NCI-H446 (cell line): Measurements from ENCODE around the gene SMG6.

Experiments
- DNase-seq, 2 experiments: peaks; one replicate each; lab custom pipeline; 2025; lab: John Stamatoyannopoulos, UW

SMG6 gene

DNA sequence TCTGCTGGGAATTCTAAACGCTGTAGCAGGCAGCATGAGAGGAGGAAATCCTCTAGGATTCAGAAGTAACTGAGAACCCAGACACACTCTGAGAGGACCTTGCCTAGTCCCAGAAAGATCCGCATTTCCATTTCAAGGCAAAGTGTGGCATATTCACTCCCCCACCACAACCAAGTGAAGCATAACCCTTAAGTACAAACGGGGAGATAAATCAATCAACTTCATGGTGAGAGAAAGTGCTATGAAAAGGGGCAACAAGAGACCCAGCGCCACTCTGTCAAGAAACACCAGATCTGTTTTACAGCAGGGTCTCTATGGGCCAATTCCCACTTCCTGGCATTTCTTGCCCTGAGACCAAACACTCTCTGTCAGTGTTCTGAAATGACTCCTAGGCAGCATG lies 68.3 kb downstream of the SMG6 start:
- DNase-seq, result no peak

DNA sequence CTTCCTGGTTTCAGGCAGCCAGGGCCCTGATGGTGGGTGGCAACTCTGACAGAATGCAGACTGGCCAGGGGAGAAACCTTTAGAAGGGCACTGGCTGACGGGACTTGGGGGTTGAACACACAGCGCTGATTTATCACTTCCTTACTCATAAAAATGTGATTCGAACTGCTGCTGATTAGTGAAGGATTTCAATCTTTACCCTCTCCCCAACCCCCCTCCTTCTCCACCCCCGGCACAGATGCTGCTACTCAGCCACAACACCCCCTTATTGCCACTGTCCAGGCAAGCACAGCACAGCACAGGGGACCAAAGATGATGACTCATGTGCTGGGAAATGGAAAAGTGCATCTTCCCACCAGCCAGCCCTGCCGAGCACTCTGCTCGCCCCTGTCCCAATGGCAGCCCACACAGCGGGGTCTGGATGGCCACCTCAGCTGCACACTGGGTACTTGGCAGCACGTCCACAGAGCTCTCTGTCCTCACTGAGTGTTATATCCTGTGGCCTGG lies 70.1 kb downstream of the SMG6 start:
- no peak for DNase-seq

DNA sequence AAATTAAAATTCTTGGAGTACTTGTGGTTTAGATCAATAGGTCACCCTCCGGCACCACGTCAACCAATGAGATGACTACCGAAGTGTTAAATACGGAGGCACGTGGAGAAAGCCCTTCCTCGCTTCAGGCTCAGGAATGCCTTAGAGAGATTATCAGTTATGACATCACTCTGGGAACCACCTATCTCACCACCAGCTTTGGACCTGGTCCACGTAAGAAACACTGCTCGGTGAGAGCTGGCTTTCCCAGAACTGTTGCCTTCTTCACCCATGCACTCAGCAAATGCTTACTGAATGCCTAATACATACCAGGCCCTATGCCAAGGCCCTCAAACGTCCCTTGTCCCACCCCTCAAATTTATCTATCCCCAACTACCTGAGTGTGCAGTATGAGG lies 71.3 kb downstream of the SMG6 start:
- no peak for DNase-seq

DNA sequence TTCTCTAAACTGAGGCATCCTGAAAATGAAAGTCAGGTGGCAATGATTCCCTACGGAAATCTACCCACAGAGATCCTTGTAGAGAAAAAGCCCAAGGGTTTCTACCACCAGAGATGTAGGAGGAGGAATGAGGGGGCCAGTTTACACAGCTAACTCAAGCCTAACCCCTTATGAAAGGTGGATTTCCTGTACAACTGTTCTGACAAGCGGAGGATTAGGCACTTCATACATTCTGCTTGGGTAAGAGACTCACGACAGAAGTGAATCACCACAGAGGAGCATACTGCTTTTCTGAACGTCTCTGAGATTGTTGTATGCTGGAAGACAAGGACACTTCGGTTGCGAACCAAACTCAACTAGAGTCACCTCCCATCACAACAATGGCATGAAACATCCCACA lies 72.7 kb downstream of the SMG6 start:
- DNase-seq, result no peak

DNA sequence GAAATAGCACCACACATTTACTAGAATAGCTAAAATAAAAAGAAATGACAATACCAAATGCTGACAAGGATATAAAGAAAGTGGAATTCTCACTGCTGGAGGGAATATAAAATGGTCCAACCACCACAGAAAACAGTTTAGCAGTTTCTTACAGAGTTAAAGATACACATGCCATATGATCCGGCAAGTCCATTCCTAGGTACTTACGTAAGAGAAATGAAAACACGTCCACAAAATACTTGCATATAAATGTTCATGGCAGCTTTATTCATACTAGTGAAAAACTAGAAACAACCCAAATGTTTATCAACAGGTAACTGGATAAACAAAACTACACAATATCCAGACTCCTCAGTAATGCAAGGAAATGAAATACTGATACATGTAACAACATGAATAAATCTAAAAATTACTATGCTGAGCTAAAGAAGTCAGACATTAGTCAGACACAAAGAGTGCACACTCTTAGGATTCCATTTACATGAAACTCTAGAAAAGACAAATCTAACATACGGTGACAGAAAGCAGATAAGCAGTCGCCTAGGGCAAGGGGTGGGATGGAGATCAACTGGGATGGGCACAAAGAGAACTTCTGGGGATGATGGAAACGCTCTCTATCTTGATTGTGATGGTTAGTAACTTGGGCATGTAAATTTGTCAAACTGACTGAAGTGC lies 76.4 kb downstream of the SMG6 start:
- no peak for DNase-seq

DNA sequence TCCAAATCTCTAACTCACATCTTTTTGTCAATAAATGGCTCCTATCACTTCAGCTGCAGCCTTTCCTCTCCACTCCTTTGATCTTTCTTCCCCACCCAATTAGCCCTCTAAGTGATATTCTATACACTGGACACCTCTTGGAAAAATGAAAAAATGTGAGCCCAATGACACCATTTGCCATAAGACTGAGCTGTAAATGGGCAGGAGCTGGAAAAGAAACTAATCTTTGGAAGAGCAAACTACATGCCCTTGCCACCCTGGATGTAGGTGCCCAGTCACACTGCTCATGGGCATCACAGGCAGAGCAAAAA lies 80.0 kb downstream of the SMG6 start:
- no peak for DNase-seq

DNA sequence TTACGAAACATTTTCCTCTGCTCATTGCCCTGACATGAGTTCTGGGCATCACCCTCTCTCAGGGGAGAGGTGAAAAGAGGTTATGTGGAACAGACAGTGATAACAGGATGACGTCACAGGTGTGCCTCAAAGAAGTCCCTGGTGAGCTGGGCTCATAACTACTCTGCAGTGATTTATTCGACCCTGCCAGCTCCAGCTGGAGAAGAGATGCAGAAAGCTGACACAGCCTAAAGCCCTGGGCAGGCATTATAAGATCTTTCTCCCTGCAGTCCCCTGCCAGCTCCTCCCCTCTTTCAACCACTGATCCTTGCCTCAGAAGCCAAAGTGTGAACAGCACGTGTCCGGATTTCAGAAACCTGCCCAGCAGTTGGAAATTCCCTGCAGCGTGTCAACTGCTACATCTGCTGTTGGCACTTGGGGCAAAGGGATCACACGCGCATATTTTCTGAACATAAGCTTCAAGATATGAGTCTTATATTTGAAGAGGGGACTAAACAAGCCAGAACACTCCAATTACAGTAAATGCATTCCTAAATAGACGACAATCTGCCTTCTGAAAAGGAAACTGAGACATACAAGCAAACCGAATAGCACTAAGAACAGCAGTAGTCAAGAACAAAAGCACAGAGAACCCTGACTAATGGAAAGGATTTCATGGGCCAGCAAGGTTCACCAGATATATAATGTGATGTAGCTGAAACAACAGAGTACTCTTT lies 80.5 kb downstream of the SMG6 start:
- peak in 1 of 2 experiments; percentile 5 for DNase-seq

DNA sequence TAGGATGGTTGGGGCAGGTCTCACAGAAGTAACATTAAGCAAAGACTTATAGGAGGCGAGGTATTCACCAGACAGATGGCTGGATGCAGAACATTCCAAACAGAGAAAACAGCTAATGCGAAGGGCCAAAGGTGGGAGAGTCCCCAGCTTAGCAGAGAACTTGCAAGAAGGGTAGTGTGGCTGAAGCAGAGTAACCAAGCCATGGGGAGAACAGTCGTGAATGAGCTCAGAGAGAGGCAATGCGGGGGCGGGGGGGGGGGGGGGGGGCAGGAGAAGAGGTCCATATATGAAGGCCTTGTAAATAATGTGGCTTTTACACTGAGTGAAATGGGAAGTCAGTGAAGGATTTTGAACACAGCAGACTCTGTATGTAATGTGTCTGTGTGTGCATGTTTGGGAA lies 81.3 kb downstream of the SMG6 start:
- DNase-seq, result no peak

DNA sequence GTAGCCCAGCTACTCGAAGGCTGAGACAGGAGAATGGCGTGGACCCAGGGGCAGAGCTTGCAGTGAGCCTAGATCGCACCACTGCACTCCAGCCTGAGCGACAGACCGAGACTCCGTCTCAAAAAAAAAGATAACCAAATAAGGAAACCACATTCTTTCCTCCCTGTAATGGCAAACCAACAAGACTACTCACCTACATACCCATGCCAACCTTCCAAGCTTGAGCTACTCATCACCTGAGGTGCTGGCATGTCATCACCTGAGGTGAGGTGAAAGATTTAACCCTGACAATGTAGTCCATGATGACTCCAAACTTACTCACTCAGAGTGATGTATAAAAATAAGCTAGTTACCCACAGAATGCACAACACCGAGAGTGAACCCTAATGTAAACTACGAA lies 85.2 kb downstream of the SMG6 start:
- no peak for DNase-seq

DNA sequence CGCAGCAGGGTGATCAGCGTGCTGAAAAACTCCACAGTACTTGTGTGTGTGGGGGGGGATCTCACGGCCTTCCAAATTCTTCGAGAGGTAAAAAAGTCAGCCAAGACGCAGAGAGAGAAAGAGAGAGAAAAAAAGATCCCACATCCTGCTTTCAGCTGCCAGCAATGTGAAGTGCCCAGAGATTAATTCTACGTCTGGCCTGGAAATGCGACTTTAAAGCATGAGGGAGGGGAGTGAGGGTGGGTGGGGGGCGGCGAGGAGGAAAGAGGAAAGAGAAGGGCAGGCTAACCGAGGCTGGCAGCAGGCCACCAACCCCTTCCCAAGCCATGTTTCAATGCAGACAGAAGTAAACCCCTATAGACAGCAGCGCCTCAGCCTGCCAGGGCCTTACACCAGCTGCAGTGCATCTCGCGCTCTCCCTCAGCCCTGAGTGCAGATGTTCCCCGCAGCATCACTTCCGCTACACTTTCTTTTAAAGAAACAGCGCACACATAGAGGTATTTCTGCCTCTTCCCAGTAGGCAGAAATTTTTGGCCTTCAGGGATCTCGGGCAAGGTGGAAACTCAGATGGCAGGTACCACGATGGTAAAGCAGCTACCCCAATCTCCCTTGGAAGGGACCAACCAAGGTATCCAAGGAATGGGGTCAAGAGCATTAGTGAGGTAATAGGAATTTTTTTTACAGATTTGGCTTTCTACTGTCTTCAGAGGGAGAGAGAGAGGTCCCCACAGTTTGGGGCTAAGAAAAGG lies 87.8 kb downstream of the SMG6 start:
- no peak for DNase-seq

DNA sequence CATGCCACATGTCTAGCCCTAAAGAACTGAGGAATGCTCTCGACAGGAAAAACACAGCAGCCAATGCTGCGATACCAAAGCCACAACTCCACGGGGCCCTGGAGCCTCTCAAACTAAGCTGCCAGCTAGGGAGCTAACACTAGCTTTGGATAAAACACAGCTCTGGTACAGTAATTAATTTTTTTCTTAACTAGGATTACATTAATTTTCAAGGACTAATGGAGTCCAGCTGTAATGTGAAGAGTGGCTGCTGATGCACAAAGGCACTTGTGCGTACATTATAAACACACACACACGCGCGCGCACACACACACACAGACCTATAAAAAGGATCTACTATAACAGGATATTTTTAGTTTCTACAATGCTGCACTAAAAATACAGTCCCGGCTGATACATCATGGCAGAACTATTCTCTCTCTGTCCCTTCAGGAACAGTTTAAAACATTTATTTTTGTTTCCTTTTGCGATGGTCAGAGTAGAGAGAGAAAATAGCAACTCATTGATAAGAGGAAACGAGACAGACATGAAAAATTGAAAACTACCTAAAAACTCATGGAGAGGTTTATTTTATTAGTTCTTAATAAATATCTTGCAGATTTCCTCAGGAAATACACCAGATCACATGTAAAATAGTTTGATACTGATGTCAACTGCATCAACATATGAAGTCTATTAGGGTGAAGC lies 88.5 kb downstream of the SMG6 start:
- DNase-seq, result no peak

DNA sequence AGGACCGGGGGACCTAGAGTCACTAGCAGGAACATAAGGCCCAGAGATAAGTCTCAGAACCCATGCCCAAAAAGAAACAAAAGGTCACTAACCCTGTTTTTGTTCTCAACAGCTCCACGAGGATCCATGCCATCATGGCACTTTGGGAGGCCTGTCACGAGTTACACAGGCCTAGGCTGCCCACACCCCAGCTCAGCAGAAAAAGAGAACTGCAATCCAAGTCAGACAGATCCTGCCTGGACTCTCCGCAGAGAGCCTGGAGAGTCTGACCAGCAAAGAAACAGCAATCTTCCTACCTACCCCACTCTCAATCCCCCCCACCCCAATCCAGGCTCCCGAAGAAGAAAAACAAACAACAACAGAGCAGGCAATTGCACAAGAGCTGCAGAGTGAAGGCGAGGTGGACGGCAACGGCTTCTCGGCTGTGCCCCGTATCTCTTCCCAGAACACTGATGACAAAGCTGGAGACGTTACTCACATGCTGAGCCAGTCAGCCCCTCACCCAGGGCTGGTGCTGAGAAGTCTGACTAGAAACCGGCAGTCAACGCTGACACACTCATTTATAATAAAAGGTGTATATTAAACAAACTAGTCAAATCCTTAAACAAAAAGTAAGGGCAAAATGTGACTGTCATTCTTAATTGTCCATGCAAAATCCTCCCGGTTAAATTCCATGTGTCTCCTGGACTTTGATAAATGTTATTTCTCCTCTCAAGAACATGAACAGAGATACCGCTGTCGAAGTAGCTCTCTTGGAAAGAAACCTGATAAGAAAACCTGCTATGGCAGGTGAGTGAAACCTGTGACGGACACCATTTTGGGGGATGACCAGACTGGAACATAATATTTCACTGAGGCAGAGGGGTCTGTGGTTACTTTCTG lies 89.3 kb downstream of the SMG6 start:
- DNase-seq, result no peak

DNA sequence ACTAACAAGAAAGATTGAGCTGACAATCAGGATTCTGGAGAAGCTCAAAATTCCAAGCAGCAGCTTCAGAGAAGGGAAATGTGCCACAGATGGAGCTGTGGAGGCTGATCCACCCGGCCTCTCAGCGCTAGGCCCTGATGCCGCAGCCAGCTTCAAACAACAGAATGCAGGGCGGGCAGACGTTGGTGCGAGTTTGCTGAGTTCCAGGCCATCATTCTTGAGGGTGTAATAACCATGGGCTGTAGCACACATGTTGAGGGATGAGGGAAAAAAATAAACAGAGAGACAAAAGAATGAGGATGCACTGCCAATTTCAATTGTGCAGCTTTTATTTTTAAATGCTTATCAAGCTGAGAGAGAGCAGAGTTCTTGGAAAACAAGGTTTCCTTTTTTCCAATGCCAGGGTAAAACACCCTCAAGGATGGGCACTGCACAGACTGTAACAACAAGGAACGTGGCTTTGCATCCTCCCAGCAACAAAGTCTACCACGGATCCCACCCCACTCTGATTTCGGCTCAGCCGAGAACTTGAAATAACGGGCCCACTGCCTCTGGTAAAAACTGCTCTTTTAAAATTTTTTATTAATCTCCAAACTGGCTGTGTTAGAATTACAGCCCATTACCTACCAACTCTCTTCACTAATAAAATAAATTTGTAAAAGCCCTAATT lies 90.2 kb downstream of the SMG6 start:
- no peak for DNase-seq

DNA sequence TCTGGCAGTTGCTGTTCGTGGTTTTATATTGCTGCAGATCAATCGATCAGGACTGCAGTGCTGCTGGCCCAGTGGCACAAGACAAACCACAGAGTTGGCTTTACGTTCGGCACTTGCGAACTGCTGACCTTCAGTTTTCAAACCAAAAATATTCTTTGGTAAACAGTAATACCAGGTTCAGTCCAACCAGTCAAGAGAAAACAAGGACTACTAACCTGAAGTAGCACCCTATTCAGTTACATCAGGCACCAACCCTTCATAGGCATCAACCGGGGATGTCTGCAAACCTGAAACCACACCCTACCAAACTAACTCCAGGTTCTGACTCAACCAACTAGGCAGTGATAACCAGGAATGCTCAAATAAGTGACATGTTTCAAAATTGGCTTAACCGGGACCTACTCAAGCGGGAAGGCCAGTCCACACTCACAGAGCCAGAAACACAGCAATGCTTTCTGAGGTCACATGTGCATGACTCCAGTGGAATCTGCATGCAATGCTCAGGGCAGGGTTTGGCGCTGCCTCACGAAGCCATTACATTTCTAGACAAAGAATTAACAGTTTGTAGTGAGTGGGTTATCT lies 91.1 kb downstream of the SMG6 start:
- no peak for DNase-seq

DNA sequence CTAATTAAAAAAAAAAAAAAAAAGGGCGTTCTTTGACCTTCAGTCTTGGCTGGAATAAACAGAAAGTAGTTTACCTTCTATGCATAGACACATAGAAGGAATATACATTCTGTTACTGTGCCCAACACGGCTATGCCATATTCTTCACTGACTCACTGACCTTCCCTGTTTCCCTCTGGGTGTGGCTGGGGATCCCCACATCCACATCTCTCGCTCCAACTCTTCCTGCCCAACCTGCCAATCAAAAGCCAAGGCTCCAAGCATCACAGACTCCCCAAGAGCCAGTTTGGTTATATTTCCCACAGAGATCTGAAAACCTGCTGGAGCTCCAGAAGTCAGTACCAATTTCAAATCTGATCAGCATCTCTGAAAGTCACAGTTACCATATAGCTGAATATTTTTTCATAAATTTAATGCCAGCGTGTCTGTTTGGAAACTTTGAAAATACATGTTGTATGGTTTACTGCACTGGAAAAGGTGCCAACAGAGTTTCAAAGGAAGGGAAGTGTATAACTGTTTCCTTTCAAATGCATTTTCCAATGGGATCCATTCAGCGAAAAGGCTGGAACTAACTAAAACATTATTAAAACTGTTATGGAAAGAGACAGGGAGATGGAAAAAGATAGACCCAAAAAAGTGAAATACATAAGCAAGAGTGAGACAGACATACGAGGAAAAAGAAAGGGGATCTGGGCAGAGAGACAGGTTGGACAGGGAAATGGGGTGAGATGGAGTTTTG lies 91.8 kb downstream of the SMG6 start:
- DNase-seq, result no peak

DNA sequence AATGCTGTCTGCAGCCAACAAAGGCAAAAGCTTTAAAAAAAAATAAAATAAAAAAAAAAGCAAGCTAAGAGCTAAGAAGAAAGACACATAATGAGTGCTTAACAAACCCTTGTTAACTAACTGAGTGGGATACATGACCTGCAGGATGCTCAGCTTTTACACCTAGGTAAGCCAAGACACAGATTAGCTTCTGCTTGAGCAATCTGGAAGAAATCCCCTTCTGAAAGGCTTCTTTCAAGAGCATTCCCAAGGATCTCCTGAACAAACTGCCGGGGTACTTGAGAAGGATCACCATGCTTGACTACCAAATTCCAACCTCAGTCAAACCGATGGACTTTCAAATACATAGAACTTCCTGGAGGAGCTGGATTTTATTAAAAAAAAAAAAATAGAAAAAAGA lies 92.9 kb downstream of the SMG6 start:
- DNase-seq, result no peak

DNA sequence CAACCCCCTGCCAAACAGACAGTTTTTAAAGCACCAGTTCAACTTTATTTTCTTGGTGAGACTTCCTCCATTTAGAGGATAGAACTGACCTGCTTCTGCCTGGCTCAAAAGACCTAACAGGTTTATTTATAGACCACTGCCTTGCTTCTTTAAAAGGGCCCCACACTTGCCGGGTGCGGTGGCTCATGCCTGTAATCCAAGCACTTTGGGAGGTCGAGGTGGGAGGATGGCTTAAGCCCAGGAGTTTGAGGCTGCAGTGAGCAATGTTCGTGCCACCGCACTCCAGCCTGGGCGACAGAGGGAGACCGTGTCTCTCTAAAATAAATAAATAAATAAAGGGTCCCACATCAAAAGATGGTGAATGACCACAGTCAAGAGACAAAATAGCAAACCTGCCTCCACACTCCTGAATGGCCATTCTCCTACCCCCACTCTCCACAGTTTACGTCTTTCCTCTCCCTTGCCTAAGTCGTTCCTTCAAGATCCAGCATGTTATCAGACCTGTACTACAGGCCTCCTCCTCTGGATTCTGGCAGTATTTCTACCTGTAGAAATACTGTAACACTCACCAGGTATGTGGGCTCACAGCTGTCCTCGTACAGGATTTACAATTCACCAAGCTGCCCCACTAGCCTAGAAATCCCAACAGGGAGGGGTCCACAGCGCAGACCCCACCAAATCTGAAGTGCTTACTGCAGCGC lies 95.6 kb downstream of the SMG6 start:
- DNase-seq, result no peak

DNA sequence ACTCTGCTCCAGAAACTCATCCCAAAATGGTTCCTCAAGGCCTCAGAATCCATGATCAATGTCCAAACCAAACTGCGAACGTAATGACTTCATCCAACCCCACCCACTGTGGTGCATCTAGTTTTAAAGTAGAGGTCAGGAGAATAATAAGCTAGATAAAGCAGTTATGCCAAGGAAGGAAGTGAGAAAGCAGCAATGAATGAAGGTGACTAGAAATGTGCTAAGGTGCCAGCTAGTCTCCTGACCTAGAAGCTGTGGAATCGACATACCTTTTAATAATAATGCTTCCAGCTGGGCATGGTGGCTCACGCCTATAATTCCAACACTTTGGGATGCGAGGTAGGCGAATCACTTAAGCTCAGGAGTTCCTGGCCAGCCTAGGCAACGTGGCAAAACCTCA lies 99.2 kb downstream of the SMG6 start:
- DNase-seq, result no peak

DNA sequence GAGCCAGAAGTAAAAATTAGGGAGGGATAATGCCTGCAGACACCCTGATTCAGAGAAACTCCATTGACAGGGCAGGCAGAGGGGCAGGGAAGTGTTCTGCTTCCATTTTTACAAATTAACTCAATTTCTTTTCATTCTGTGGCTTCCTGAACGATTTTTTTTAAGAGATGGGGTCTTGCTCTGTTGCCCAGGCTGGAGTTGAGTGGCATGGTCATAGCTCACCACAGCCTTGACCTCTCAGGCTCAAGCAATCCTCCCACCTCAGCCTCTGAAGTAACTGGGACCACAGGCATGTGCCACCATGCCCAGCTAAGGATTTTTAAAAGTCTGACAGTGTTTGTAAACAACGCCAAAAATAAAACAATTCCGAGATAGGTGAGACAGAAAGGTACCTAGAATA lies 99.8 kb downstream of the SMG6 start:
- no peak for DNase-seq
